Measurements from ENCODE around the gene DYNC1I1.

DNA sequence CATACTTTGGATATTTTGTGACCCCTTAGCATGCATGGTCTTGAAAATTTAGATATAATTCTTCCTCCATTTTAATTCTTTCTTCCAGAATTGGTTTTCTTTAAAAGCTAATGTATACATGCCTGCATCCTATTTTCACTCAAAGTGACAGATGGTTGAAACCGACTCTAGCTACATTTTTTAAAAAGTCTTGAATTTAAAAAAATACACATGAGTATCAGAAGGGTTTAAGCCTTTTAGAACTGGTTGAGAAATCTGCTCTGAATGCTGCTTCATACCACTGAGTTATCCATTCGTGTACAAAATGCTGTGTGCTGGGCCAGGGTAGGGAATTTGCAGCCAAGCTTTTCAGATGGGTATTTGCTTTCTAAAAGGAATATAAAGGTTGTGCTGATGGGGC is 16.5 kb downstream of the DYNC1I1 start:
- TF ChIP-seq, protein P1, sequence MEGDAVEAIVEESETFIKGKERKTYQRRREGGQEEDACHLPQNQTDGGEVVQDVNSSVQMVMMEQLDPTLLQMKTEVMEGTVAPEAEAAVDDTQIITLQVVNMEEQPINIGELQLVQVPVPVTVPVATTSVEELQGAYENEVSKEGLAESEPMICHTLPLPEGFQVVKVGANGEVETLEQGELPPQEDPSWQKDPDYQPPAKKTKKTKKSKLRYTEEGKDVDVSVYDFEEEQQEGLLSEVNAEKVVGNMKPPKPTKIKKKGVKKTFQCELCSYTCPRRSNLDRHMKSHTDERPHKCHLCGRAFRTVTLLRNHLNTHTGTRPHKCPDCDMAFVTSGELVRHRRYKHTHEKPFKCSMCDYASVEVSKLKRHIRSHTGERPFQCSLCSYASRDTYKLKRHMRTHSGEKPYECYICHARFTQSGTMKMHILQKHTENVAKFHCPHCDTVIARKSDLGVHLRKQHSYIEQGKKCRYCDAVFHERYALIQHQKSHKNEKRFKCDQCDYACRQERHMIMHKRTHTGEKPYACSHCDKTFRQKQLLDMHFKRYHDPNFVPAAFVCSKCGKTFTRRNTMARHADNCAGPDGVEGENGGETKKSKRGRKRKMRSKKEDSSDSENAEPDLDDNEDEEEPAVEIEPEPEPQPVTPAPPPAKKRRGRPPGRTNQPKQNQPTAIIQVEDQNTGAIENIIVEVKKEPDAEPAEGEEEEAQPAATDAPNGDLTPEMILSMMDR (conservative IDR thresholded peaks at IDR 0.05; ENCODE audit: low read depth, low read length) = no peak
- TF ChIP-seq SMC3 (IDR thresholded peaks at IDR 0.05; ENCODE audit: low read depth, low read length) (no peak), RAD21 (IDR thresholded peaks at IDR 0.05; ENCODE audit: low read length) (no peak), CEBPB (IDR thresholded peaks at IDR 0.05; ENCODE audit: low read depth, low read length) (no peak), BHLHE40 (IDR thresholded peaks at IDR 0.05; ENCODE audit: low read depth, low read length) (no peak), POLR2A (IDR thresholded peaks at IDR 0.05; ENCODE audit: low read depth, low read length) (no peak), MAFK (IDR thresholded peaks at IDR 0.05; ENCODE audit: low read depth, low read length) (no peak), RFX5 (IDR thresholded peaks at IDR 0.05; ENCODE audit: low read depth, low read length) (no peak)
- TF ChIP-seq, protein P2, sequence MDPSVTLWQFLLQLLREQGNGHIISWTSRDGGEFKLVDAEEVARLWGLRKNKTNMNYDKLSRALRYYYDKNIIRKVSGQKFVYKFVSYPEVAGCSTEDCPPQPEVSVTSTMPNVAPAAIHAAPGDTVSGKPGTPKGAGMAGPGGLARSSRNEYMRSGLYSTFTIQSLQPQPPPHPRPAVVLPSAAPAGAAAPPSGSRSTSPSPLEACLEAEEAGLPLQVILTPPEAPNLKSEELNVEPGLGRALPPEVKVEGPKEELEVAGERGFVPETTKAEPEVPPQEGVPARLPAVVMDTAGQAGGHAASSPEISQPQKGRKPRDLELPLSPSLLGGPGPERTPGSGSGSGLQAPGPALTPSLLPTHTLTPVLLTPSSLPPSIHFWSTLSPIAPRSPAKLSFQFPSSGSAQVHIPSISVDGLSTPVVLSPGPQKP (IDR thresholded peaks at IDR 0.05; ENCODE audit: borderline replicate concordance, low read depth, low read length) = no peak
